IMR-90 (cell line): ENCODE measurements around the gene ACTR2. TPM values are rescaled to one million over a fixed set of nuclear protein-coding genes. Genes with fewer than 3 reads are reported as not detected.
A peak's percentile ranks its signal among the peaks of the same experiment; 100 is the strongest.

Experiments
- ATAC-seq: fragments of 200-7000 bp; cut with Tn5 transposase; 2 replicates; pipeline ENCODE4 v1.9.1; 2020; ENCODE audit warnings: low read depth, mild to moderate bottlenecking, moderate library complexity
- BruUV-seq: library from RNA; stranded (reverse); fragments of 400-500 nt; replicated peaks from 2 replicates; lab custom pipeline; 2021; lab: Mats Ljungman, UMichigan
- CTCF ChIA-PET: fragments of 300-600 bp; formaldehyde crosslinking; extraction: SDS; loops from one replicate; lab custom pipeline; 2021; ENCODE audit warnings: antibody characterized with exemption; lab: Yijun Ruan, JAX
- POLR2A ChIA-PET: fragments of 300-600 bp; sonication (Branson Sonifier 250); formaldehyde crosslinking; loops from one replicate; lab custom pipeline; 2022; ENCODE audit warnings: antibody characterized with exemption; ENCODE audit not compliant: unreplicated experiment; lab: Charles Lee
- DNase-seq: peaks from one replicate; pipeline ENCODE4 v3.0.0; 2013
- H2AFZ ChIP-seq: replicated peaks from 2 replicates; pipeline ENCODE3; 2013; ENCODE audit warnings: low read length, mild to moderate bottlenecking; ENCODE audit not compliant: poor library complexity
- H2AK5ac ChIP-seq: 2 replicates; pipeline ENCODE4 v1.6.1; 2013; ENCODE audit warnings: low read depth, low read length, inconsistent platforms
- H2AK9ac ChIP-seq: replicated peaks from 2 replicates; pipeline ENCODE3; 2013; ENCODE audit warnings: mild to moderate bottlenecking, low read depth, low read length, moderate library complexity; ENCODE audit not compliant: poor library complexity
- H2BK120ac ChIP-seq: 2 replicates; pipeline ENCODE4 v1.6.1; 2013; ENCODE audit warnings: low read depth, low read length, inconsistent platforms
- H2BK15ac ChIP-seq: 3 replicates; pipeline ENCODE4 v1.6.1; 2013; ENCODE audit warnings: low read depth, low read length, inconsistent platforms
- H2BK20ac ChIP-seq: 2 replicates; pipeline ENCODE4 v1.6.1; 2013; ENCODE audit warnings: low read depth, mild to moderate bottlenecking, inconsistent platforms, low read length, moderate library complexity
- H2BK5ac ChIP-seq: 2 replicates; pipeline ENCODE4 v1.6.1; 2013; ENCODE audit warnings: mild to moderate bottlenecking, low read depth, low read length, inconsistent platforms; ENCODE audit not compliant: poor library complexity, severe bottlenecking
- H3K14ac ChIP-seq: replicated peaks from 2 replicates; pipeline ENCODE4 v1.6.1; 2013; ENCODE audit warnings: low read depth, low read length, inconsistent platforms
- H3K18ac ChIP-seq: 2 replicates; pipeline ENCODE4 v1.6.1; 2013; ENCODE audit warnings: low read depth, low read length, control low read depth
- H3K23ac ChIP-seq: 2 replicates; pipeline ENCODE4 v1.6.1; 2013; ENCODE audit warnings: low read depth, low read length, inconsistent platforms
- H3K27ac ChIP-seq: 2 replicates; pipeline ENCODE4 v1.5.1; 2013; ENCODE audit warnings: mild to moderate bottlenecking, control low read depth, low read length; ENCODE audit not compliant: insufficient read depth
- H3K27me3 ChIP-seq: 2 replicates; pipeline ENCODE4 v1.6.1; 2013; ENCODE audit warnings: low read length; ENCODE audit not compliant: control insufficient read depth, insufficient read depth
- H3K36me3 ChIP-seq: 2 replicates; pipeline ENCODE4 v1.6.1; 2013; ENCODE audit warnings: low read length, mixed read lengths; ENCODE audit not compliant: control insufficient read depth, insufficient read depth
- H3K4ac ChIP-seq: 2 replicates; pipeline ENCODE4 v1.6.1; 2013; ENCODE audit warnings: low read depth, low read length, inconsistent platforms
- H3K4me1 ChIP-seq: 2 replicates; pipeline ENCODE4 v1.6.1; 2013; ENCODE audit warnings: low read length, mixed read lengths; ENCODE audit not compliant: control insufficient read depth, insufficient read depth
- H3K4me2 ChIP-seq: 2 replicates; pipeline ENCODE4 v1.6.1; 2013; ENCODE audit warnings: low read depth, mild to moderate bottlenecking, control low read depth, low read length, moderate library complexity
- H3K4me3 ChIP-seq: 2 replicates; pipeline ENCODE4 v1.5.1; 2013; ENCODE audit warnings: low read depth, mild to moderate bottlenecking, control low read depth, low read length, moderate library complexity; ENCODE audit not compliant: insufficient read depth
- H3K56ac ChIP-seq: 2 replicates; pipeline ENCODE4 v1.6.1; 2013; ENCODE audit warnings: low read length, inconsistent platforms; ENCODE audit not compliant: insufficient read depth; ENCODE audit errors: extremely low read depth
- H3K79me1 ChIP-seq, 2 experiments: 2 replicates each; pipeline ENCODE4 v1.6.1; 2013; ENCODE audit warnings: low read length in 2 of 2, inconsistent platforms in 1 of 2, low read depth in 1 of 2
- H3K9ac ChIP-seq: 2 replicates; pipeline ENCODE4 v1.6.1; 2013; ENCODE audit warnings: low read depth, low read length, control low read depth
- H3K9me1 ChIP-seq: 2 replicates; pipeline ENCODE4 v1.6.1; 2013; ENCODE audit warnings: low read length, inconsistent platforms; ENCODE audit not compliant: insufficient read depth
- H3K9me3 ChIP-seq: 2 replicates; pipeline ENCODE4 v1.6.1; 2013; ENCODE audit warnings: low read length; ENCODE audit not compliant: control insufficient read depth, insufficient read depth
- H4K20me1 ChIP-seq: 2 replicates; pipeline ENCODE4 v1.6.1; 2013; ENCODE audit warnings: low read length, inconsistent platforms; ENCODE audit not compliant: insufficient read depth
- H4K5ac ChIP-seq: 2 replicates; pipeline ENCODE4 v1.6.1; 2013; ENCODE audit warnings: mild to moderate bottlenecking, low read depth, low read length, control low read depth
- H4K8ac ChIP-seq, 2 experiments: 2 replicates each; pipeline ENCODE4 v1.6.1; 2013; ENCODE audit warnings: low read depth in 2 of 2, low read length in 2 of 2, control low read depth in 1 of 2, inconsistent platforms in 1 of 2
- H4K91ac ChIP-seq: 2 replicates; pipeline ENCODE4 v1.6.1; 2013; ENCODE audit warnings: low read depth, low read length, inconsistent platforms; ENCODE audit not compliant: insufficient read depth
- FOS ChIP-seq: fragments of 150-350 bp; IDR thresholded peaks from 2 replicates; pipeline ENCODE4 v1.6.1; 2016; ENCODE audit warnings: low read depth, low read length
- RFX5 ChIP-seq: IDR thresholded peaks from 2 replicates; pipeline ENCODE4 v1.8.0; 2012; ENCODE audit warnings: low read depth, mild to moderate bottlenecking, low read length, moderate library complexity
- WGBS, 2 experiments: methylation state at CpG; one replicate each; pipeline versions ENCODE4 v1.1.5 to v1.1.7; 2013; ENCODE audit warnings: missing lambda C conversion rate in 2 of 2; ENCODE audit not compliant: insufficient read length in 1 of 2; ENCODE audit errors: extremely low coverage in 2 of 2; 5-methylcytosine and 5-hydroxymethylcytosine counted together
- dilution Hi-C: fragments of 300-500 bp; cut with HindIII; formaldehyde crosslinking; loops from one replicate; pipeline ENCODE4 v1.14.3; 2018; ENCODE audit warnings: low sequenced_read_pairs; ENCODE audit not compliant: unreplicated experiment
- in situ Hi-C: fragments of 300-500 bp; cut with MboI; formaldehyde crosslinking; loops from 3 replicates; pipeline ENCODE4 v1.14.3; 2019; ENCODE audit warnings: low sequenced_read_pairs, inconsistent platforms, mixed read lengths
- intact Hi-C: fragments of 100-400 bp; cut with micrococcal nuclease; formaldehyde crosslinking; loops from 2 replicates; pipeline ENCODE4 v1.10.0; 2022
- polyA plus RNA-seq, 3 experiments: library from polyadenylated mRNA; depleted of rRNA; stranded (reverse); fragments of >200 nt; gene quantifications; 2 replicates each; pipeline ENCODE4 v1.2.3, GENCODE V29; 2012; ENCODE audit warnings: low replicate concordance in 1 of 3
- total RNA-seq: library from RNA; depleted of rRNA; stranded (reverse); fragments of >200 nt; gene quantifications from 2 replicates; pipeline ENCODE4 v1.2.3, GENCODE V29; 2012
- TF ChIP-seq, protein P1 (sequence below): fragments of 150-350 bp; IDR thresholded peaks from 2 replicates; pipeline ENCODE4 v1.6.1; 2016; ENCODE audit warnings: low read depth, mild to moderate bottlenecking, low read length, moderate library complexity, borderline replicate concordance

The ACTR2 gene
- total and polyA plus RNA-seq, 2 of the 4 experiments (the other 2 are of a cell fraction): 141 to 205 TPM

DNA sequence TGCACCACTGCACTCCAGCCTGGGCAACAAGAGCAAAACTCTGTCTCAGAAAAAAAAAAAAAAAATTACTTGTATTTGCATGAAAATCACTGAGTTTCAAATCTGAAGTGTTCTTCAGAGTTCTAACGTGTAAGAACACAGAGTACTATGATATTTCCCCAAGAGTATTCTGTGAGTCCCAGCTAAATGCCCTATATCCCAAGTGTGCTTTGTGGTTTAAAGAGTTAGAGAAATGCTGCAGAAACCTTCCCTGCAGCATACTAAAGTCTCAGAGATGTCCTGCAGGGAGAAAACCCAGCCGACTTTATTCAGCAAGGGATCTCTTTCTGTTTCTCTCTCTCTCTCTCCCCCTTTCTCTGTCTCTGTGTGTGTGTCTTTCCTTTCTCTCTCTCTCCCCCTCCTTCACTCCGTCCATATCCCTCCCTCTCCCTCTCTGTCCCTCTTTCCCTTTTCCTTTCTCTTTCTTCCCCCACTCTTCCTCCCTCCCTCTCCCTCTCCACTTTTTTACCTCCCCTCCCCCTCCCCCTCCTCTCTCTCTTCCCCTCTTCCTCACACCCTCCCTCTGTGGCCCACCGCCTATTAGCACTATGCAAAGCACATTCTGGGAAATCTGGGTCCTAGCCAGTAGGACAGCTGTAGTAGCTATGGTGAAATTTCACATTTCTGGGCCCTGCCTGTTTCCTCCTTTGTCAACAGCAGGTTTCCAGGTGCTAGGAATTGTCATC is 54.2 kb downstream of the ACTR2 start:
- Histone ChIP-seq H3K14ac (no peak overlapping the region), H3K79me1 (no peaks in the 10 kb centered on the region), H2BK15ac (no peak overlapping the region), H2AFZ (no peak overlapping the region), H3K4me1 (peaks cover 7% of the 10 kb centered on the region), H4K20me1 (peaks cover 4% of the 10 kb centered on the region; the same call in 1 of the 2 replicates), H3K18ac (no peak overlapping the region), H4K91ac (no peak overlapping the region), H3K56ac (no peak overlapping the region), H3K4ac (no peak overlapping the region), H3K4me3 (no peak overlapping the region), H3K4me2 (peak overlapping the region; percentile 16; the same call in 1 of the 2 replicates), H3K36me3 (no peaks in the 10 kb centered on the region), H2BK20ac (no peak overlapping the region), H4K5ac (peak overlapping the region; percentile 37; the same call in 1 of the 2 replicates), H3K9me3 (no peaks in the 10 kb centered on the region), H3K27me3 (0 out of 2 replicates have a peak, but pooled peaks cover 2% of the 10 kb centered on the region), H3K9me1 (peaks cover 16% of the 10 kb centered on the region; the same call in 1 of the 2 replicates), H2AK5ac (no peak overlapping the region), H2BK120ac (no peak overlapping the region), H2AK9ac (no peak overlapping the region), H4K8ac (peak overlapping the region in 1 of 2 experiments; percentile 27; a peak in 1 of 4 replicates), H3K23ac (no peak overlapping the region), H2BK5ac (no peak overlapping the region), H3K9ac (no peak overlapping the region), H3K27ac (no peak overlapping the region)
- TF ChIP-seq RFX5: no peak
- TF ChIP-seq FOS: no peak
- TF ChIP-seq, protein P1, sequence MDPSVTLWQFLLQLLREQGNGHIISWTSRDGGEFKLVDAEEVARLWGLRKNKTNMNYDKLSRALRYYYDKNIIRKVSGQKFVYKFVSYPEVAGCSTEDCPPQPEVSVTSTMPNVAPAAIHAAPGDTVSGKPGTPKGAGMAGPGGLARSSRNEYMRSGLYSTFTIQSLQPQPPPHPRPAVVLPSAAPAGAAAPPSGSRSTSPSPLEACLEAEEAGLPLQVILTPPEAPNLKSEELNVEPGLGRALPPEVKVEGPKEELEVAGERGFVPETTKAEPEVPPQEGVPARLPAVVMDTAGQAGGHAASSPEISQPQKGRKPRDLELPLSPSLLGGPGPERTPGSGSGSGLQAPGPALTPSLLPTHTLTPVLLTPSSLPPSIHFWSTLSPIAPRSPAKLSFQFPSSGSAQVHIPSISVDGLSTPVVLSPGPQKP: no peak
- intact Hi-C loops: loop anchor here (5.0 kb wide), 1 partner anchor 86 kb away; no protein-coding TSS in a partner anchor
- ATAC-seq (peak; percentile 19; the same call in 1 of the 2 replicates), DNase-seq (peak; percentile 33)
- ChIA-PET POLR2A (no interaction called here), CTCF (no interaction called here)
- no TSS peak for BruUV-seq
- no CpG with 5 or more reads among the region's 4 CpGs for WGBS, 2 experiments
- in situ Hi-C loops: no loop called here
- dilution Hi-C loops: no loop called here
